ENCODE results near the gene FAAP20.
A peak's percentile ranks its signal among the peaks of the same experiment; 100 is the strongest.

The FAAP20 gene

DNA sequence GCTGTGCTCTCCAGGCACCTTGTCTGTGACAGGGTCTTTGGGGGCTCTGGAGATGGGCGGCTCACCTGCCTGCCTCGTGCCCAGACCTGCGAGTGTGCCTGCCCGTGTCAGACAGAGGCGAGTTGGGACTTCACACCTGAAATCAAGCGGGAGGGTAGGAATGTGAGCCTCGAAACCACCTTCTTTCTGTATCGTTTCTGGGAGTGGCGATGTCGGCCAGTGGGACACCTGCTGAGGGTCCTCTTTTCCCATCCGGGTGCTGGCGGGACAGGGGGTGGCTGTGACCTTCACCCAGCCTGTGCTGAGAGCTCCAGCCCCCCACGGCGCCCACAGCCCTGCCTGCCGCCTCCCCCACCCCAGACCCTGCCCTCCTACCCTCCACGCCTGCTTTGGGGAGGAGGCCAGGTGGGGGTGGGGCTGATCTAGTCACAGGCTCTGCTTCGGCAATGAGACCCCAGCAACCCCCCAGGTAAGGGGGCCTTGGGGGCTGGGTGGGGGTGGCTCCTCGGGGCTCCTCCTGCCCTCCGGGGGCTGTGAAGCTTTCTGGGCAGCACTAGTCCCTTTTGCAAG is 15.6 kb upstream of the FAAP20 start:
- DNase-seq: no peak

GRCh38 chr1:2209400-2210083 is 15.0 kb upstream of the FAAP20 start:
- DNase-seq: no peak

DNA sequence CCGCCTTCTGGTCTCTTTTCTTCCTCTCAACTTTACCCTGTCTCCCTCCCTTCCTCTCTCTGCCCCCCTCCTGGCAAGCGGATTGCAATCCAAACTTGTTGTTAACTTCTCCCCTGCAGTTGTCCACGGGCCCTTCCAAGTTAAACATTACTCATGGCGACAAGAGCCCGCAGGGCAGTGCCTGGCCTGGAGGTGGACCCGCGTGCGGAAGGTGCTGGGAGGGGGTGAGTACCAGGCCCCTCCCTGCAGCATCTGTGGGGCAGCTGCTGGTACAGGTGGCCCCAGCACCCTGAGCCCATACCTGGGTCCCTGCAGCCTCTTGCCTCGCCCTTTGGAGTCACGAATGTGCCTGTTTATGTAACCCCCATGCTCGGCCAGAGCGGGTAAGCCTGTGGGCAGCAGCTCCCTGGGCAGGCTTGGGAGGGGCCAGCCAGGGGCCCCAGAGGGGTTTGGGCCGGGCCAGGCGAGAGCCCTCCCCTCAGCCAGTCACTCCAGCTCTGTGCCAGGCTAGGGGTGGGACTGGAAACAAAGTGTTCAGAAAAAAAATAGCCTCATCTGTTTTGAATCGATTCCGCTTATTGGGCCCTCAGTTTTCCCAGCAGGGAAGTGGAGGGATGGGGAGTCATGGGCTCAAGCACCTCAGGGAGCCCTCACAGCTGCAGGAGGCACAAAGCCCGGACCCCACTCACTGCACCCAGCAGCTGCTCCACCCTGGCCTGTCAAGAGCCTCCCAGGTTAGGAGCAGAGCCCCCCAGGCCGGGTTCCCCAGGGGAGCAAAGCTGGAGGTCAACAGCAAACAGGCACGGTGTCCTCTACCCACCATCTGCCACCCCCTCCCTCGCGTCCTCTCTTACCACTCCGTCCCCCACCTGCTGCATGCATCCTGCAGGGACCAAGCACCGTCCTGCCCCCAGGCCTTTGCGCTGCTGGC is 14.0 kb upstream of the FAAP20 start:
- DNase-seq: no peak

- no peak for DNase-seq
These were observed 12.4 kb upstream of the FAAP20 start for GRCh38 chr1:2206813-2207487.

DNA sequence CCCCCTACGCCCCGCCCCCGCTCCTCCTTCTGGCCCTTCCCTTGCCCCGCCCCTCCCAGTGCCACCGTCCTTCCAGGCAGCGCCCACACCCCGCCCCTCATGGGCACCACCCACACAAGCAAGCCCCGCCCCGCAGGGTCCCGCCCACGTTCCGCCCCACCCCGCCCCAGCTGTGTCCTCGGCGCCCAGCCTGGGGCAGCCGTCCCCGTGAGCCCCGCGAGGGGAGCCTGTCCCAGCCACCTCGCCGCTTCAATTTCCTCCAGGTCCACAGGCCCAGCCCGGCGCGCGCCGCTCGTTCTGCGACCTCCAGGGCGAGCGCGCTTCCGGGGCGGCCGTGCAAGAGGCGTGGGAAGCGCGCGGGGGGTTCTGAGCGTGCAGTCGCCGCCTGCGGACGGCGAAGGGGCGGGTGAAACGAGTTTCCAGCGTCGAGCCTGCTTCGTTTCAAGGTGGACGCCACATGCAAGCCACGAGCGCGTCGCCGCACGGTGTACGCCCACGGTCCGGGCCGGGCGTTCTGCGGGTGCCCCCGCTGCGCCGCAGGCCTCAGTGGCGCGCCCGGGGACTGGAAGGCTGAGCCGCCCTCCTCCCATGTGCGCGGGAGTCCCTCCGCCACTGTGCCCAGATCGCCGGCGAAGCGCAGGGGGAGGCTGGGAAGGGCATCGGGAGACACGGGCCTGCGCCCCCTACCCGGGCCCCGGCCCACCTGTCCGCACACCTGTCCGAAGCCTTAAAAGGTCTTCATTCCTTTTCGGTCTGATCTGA is 10.8 kb upstream of the FAAP20 start:
- peak; percentile 27 for DNase-seq

DNA sequence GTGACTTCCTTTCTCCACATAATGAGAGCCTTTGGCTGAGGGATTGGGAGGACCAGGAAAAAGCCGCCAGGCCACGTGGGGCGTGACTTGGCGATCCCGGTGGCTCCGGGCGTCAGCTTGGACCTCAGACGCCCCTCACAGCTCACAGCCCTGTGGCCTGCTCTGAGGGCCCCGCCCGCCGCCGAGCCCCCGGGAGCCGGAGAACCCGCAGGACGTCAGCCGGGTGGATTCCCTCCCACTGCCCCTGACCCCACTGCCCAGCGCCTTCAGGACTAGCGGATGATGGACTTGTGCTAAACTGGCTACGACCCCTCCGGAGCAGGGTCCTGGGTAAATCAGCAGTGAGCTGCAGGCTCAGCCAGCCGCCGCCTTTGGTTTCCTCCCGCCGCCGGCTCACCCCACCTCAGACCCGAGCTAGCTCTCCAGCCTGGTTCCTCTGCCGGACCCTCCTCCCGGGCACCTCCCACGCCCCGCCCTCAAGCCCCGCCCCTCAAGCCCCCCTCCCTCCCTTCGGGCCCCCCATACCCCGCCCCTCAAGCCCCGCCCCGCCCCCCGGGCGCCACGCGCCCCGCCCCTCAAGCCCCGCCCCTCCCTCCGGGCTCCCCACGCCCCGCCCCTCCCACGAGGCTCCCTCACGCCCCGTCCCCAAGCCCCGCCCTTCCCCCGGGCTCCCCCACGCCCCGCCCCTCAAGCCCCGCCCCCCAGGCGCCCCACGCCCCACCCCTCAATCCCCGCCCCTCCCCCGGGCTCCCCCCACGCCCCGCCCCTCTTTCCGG is 10.0 kb upstream of the FAAP20 start:
- no peak for DNase-seq

GRCh38 chr1:2203671-2204414 is 9.3 kb upstream of the FAAP20 start:
- no peak for DNase-seq

GRCh38 chr1:2202843-2203601 is 8.4 kb upstream of the FAAP20 start:
- DNase-seq: no peak

GRCh38 chr1:2202008-2202575 is 7.5 kb upstream of the FAAP20 start:
- no peak for DNase-seq

DNA sequence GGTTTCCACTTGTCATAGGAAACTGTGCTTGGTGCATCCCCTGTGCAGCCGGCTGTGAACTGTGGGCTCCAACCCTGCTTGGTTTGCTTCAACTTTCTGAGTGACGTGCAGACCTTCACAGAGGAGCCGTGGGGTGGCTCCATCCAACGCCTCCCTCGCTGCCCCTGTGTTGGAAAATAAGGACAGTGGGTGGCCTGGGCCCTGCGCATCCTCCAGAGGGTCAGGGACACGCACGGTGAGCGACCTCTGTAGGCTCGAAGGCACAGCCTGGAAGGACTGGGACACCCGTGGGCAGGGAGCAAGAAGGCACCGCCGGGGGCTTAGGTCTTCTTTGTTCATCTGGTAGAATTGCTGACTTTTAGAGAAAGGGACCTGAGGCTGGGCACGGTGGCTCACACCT is 6.5 kb upstream of the FAAP20 start:
- no peak for DNase-seq

- DNase-seq: no peak
These were observed 5.9 kb upstream of the FAAP20 start for GRCh38 chr1:2200308-2200943.

DNA sequence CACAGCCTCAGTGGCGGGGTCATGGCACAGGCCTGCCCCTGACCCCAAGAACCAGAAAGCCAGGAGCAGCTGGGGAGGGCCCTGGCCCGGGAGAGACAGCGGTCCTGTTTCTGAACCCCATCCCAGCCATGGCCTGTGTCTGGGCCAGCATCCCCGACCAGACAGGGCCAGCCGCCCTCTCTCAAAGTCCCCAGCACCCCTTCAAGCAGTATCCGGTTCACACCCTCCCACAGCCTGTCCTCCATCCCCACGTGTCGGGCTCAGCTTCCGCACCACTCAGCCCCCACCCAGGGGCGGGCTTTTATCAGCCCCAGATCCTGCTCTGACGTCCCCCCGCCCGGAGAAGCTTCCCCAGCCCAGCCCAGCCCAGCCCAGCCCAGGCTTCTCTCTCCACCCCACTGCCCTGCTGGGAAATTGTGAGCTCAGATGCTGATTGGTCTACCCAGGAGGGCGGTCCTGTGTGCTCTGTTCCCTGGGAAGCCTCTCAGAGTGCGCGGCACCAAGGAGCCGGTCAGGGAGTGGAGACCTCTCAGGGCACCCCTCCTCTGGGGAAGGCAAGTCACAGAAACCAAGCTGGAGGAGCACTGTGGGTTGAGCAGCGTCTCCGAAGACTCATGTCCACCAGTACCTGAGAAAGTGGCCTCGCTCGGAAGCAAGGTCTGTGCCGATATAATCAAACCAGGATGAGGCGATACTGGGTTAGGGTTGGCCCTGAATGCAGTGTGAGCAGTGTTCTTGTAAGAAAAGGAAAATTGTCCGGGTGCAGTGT is 4.7 kb upstream of the FAAP20 start:
- peak; percentile 90 for DNase-seq

DNA sequence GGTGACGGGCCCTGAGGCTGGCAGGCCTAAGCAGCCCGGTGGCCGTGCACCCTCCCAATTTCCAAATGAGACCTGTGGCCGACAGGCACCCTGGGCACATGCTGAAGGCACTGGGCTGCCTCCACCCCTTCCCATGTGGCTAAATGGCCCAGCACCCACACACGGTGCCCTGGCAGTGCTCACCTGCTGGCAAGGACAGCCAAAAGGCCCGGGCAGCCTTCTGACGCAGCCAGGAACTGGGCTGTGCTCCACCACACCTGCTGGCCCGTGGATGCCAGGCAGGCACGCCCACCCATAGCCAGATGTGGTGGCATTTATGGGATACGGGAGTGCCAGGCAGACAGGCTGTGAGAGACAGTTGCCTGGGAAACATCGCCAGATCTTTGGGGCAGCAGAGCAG is 4.0 kb upstream of the FAAP20 start:
- no peak for DNase-seq

GRCh38 chr1:2197707-2198165 is 3.2 kb upstream of the FAAP20 start:
- DNase-seq: no peak

DNA sequence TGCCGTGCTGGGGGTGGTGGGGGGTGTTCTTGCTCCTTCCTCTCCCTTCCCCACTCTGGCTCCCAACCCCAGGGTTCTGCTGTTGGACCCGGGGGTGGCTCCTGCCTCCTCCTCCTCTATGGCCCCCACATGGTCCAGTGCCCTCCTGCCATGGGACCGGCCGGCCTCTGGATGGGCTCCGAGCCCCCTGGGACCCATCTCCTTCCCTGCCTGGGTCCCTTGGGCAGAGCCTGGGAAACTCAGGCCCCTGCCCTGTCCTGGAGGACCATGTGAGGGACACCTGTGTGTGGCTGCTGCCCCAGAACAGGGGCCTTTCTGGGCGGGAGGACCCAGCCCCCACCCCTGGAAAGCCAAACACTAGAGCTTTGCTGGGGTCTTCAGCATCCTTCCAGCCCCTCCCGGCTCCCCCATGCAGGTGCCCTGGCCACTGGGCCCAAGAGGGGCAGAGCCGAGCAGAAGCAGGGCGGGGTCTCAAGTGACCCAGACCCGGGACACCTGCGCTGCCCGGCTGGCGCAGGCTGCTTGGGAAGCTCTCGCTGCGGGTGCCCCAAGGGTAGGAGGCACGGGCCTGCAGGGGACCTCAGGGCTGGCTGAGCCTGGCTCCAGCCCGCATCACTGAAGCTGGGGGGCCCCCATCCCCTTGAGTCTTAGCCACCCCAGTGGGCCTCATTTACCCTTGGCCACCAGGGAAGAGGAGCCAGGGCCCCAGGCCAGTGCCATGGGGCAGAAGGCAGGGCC is 2.5 kb upstream of the FAAP20 start:
- DNase-seq: no peak

DNA sequence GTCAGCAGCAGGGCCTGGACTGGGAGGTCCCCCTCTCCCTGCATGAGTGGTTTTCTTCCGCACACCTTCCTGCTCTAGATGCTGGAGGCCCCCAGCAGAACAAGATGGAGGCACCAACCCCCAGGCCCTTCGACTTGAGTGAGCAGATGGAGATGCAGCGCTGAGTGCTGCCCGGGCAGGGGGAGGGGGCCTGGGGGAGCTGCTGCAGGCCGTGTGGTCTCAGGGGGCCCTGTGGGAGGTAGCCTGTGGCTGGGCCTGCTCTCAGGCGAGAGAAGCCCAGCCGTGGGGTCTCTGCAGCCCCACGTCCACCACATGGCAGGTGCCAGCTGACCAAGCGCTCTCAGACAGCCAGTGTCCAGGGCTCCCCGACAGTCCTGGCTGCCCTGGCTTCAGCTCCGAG is 1.2 kb upstream of the FAAP20 start:
- DNase-seq: no peak

- peak; percentile 97 for DNase-seq
These were observed 514 bp upstream of the FAAP20 start for GRCh38 chr1:2194898-2195673.
